ENCODE data around the gene CLSTN3.
A peak's percentile ranks its signal among the peaks of the same experiment; 100 is the strongest.
"Not testable (repeated sequence)": the region's sequence is repeated elsewhere in the genome, so short reads cannot be mapped to it uniquely, and the experiment has no call there.

CLSTN3 gene

GRCh38 chr12:7103837-7104584, 26.2 kb upstream of the CLSTN3 start:
- Histone ChIP-seq H3K27ac (ENCODE audit: low read depth in 2 of 2, low read length in 2 of 2) (no peak overlapping the region), H3K27me3 (ENCODE audit: control insufficient read depth in 2 of 2, insufficient read depth in 2 of 2, low read length in 2 of 2) (no peaks in the 10 kb centered on the region), H3K4me1 (ENCODE audit: control insufficient read depth in 2 of 2, insufficient read depth in 2 of 2, low read length in 2 of 2) (peaks cover 3 to 4% of the 10 kb centered on the region in 2 donors), H3K36me3 (ENCODE audit: control insufficient read depth in 2 of 2, insufficient read depth in 2 of 2, low read length in 2 of 2) (peaks cover 12 to 21% of the 10 kb centered on the region in 2 donors), H3K9me3 (ENCODE audit: control insufficient read depth in 2 of 2, low read length in 2 of 2) (no peaks in the 10 kb centered on the region), H3K9ac (ENCODE audit: low read depth in 1 of 2, low read length in 2 of 2) (no peak overlapping the region), H3K4me3 (ENCODE audit: low read length in 2 of 2) (no peak overlapping the region)

- Histone ChIP-seq H3K27me3 (ENCODE audit: control insufficient read depth in 2 of 2, insufficient read depth in 2 of 2, low read length in 2 of 2) (no peaks in the 10 kb centered on the region), H3K4me3 (ENCODE audit: low read length in 2 of 2) (no peak overlapping the region), H3K9me3 (ENCODE audit: control insufficient read depth in 2 of 2, low read length in 2 of 2) (no peaks in the 10 kb centered on the region), H3K36me3 (ENCODE audit: control insufficient read depth in 2 of 2, insufficient read depth in 2 of 2, low read length in 2 of 2) (peaks cover 5 to 12% of the 10 kb centered on the region in 2 donors), H3K9ac (ENCODE audit: low read depth in 1 of 2, low read length in 2 of 2) (no peak overlapping the region), H3K4me1 (ENCODE audit: control insufficient read depth in 2 of 2, insufficient read depth in 2 of 2, low read length in 2 of 2) (peaks cover 9 to 10% of the 10 kb centered on the region in 2 donors), H3K27ac (ENCODE audit: low read depth in 2 of 2, low read length in 2 of 2) (no peak overlapping the region)
These were observed 24.1 kb upstream of the CLSTN3 start for GRCh38 chr12:7106082-7106481.

GRCh38 chr12:7107181-7107580, 23.0 kb upstream of the CLSTN3 start:
- not testable (repeated sequence) for H3K27me3 ChIP-seq (ENCODE audit: control insufficient read depth in 2 of 2, insufficient read depth in 2 of 2, low read length in 2 of 2); H3K9ac ChIP-seq (ENCODE audit: low read depth in 1 of 2, low read length in 2 of 2); H3K27ac ChIP-seq (ENCODE audit: low read depth in 2 of 2, low read length in 2 of 2); H3K36me3 ChIP-seq (ENCODE audit: control insufficient read depth in 2 of 2, insufficient read depth in 2 of 2, low read length in 2 of 2); H3K9me3 ChIP-seq (ENCODE audit: control insufficient read depth in 2 of 2, low read length in 2 of 2); H3K4me3 ChIP-seq (ENCODE audit: low read length in 2 of 2)
- H3K4me1 ChIP-seq (ENCODE audit: control insufficient read depth in 2 of 2, insufficient read depth in 2 of 2, low read length in 2 of 2): peaks cover 9 to 10% of the 10 kb centered on the region in 2 donors

- Histone ChIP-seq H3K27me3 (ENCODE audit: control insufficient read depth in 2 of 2, insufficient read depth in 2 of 2, low read length in 2 of 2) (no peaks in the 10 kb centered on the region), H3K4me3 (ENCODE audit: low read length in 2 of 2) (peak overlapping the region; percentile 91 to 95), H3K9me3 (ENCODE audit: control insufficient read depth in 2 of 2, low read length in 2 of 2) (no peaks in the 10 kb centered on the region), H3K27ac (ENCODE audit: low read depth in 2 of 2, low read length in 2 of 2) (peak overlapping the region; percentile 95 to 98), H3K9ac (ENCODE audit: low read depth in 1 of 2, low read length in 2 of 2) (peak overlapping the region; percentile 82 to 97), H3K36me3 (ENCODE audit: control insufficient read depth in 2 of 2, insufficient read depth in 2 of 2, low read length in 2 of 2) (peaks cover 0 to 3% of the 10 kb centered on the region in 2 donors), H3K4me1 (ENCODE audit: control insufficient read depth in 2 of 2, insufficient read depth in 2 of 2, low read length in 2 of 2) (peaks cover 9 to 10% of the 10 kb centered on the region in 2 donors)
These were observed 22.6 kb upstream of the CLSTN3 start for GRCh38 chr12:7107636-7108002.

- Histone ChIP-seq H3K36me3 (ENCODE audit: control insufficient read depth in 2 of 2, insufficient read depth in 2 of 2, low read length in 2 of 2) (peaks cover 0 to 3% of the 10 kb centered on the region in 2 donors), H3K27ac (ENCODE audit: low read depth in 2 of 2, low read length in 2 of 2) (peak overlapping the region; percentile 95 to 98), H3K9me3 (ENCODE audit: control insufficient read depth in 2 of 2, low read length in 2 of 2) (no peaks in the 10 kb centered on the region), H3K4me3 (ENCODE audit: low read length in 2 of 2) (peak overlapping the region; percentile 91 to 95), H3K9ac (ENCODE audit: low read depth in 1 of 2, low read length in 2 of 2) (peak overlapping the region; percentile 82 to 97), H3K27me3 (ENCODE audit: control insufficient read depth in 2 of 2, insufficient read depth in 2 of 2, low read length in 2 of 2) (no peaks in the 10 kb centered on the region), H3K4me1 (ENCODE audit: control insufficient read depth in 2 of 2, insufficient read depth in 2 of 2, low read length in 2 of 2) (peaks cover 9 to 10% of the 10 kb centered on the region in 2 donors)
These were observed 22.0 kb upstream of the CLSTN3 start for GRCh38 chr12:7108003-7108795.

- Histone ChIP-seq H3K9me3 (ENCODE audit: control insufficient read depth in 2 of 2, low read length in 2 of 2) (no peaks in the 10 kb centered on the region), H3K27me3 (ENCODE audit: control insufficient read depth in 2 of 2, insufficient read depth in 2 of 2, low read length in 2 of 2) (no peaks in the 10 kb centered on the region), H3K9ac (ENCODE audit: low read depth in 1 of 2, low read length in 2 of 2) (peak within 1 kb of the TSS; percentile 82 to 97), H3K27ac (ENCODE audit: low read depth in 2 of 2, low read length in 2 of 2) (peak within 1 kb of the TSS; percentile 95 to 98), H3K4me3 (ENCODE audit: low read length in 2 of 2) (peak within 1 kb of the TSS; percentile 91 to 95), H3K4me1 (ENCODE audit: control insufficient read depth in 2 of 2, insufficient read depth in 2 of 2, low read length in 2 of 2) (peaks cover 9 to 10% of the 10 kb centered on the region in 2 donors), H3K36me3 (ENCODE audit: control insufficient read depth in 2 of 2, insufficient read depth in 2 of 2, low read length in 2 of 2) (peaks cover 0 to 3% of the 10 kb centered on the region in 2 donors)
These were observed 21.2 kb upstream of the CLSTN3 start, which contains the start of gene C1RL for GRCh38 chr12:7108796-7109571. TSS of gene C1RL (minus strand) at chr12:7109214. CDS start at chr12:7109180, 34 bp downstream.

- peak overlapping the region; percentile 91 to 95 for H3K4me3 ChIP-seq (ENCODE audit: low read length in 2 of 2)
- H3K27ac ChIP-seq (ENCODE audit: low read depth in 2 of 2, low read length in 2 of 2): peak overlapping the region in 1 of 2 donors; percentile 98
- H3K9me3 ChIP-seq (ENCODE audit: control insufficient read depth in 2 of 2, low read length in 2 of 2): no peaks in the 10 kb centered on the region
- peaks cover 0 to 3% of the 10 kb centered on the region in 2 donors for H3K36me3 ChIP-seq (ENCODE audit: control insufficient read depth in 2 of 2, insufficient read depth in 2 of 2, low read length in 2 of 2)
- peak overlapping the region; percentile 75 to 82 for H3K9ac ChIP-seq (ENCODE audit: low read depth in 1 of 2, low read length in 2 of 2)
- H3K27me3 ChIP-seq (ENCODE audit: control insufficient read depth in 2 of 2, insufficient read depth in 2 of 2, low read length in 2 of 2): no peaks in the 10 kb centered on the region
- H3K4me1 ChIP-seq (ENCODE audit: control insufficient read depth in 2 of 2, insufficient read depth in 2 of 2, low read length in 2 of 2): peaks cover 9 to 10% of the 10 kb centered on the region in 2 donors
These were observed 20.6 kb upstream of the CLSTN3 start for GRCh38 chr12:7109572-7109920.

- H3K9me3 ChIP-seq (ENCODE audit: control insufficient read depth in 2 of 2, low read length in 2 of 2): no peaks in the 10 kb centered on the region
- H3K4me3 ChIP-seq (ENCODE audit: low read length in 2 of 2): no peak overlapping the region
- H3K4me1 ChIP-seq (ENCODE audit: control insufficient read depth in 2 of 2, insufficient read depth in 2 of 2, low read length in 2 of 2): peaks cover 9 to 10% of the 10 kb centered on the region in 2 donors
- H3K9ac ChIP-seq (ENCODE audit: low read depth in 1 of 2, low read length in 2 of 2): no peak overlapping the region
- H3K27ac ChIP-seq (ENCODE audit: low read depth in 2 of 2, low read length in 2 of 2): no peak overlapping the region
- H3K27me3 ChIP-seq (ENCODE audit: control insufficient read depth in 2 of 2, insufficient read depth in 2 of 2, low read length in 2 of 2): no peaks in the 10 kb centered on the region
- peaks cover 0 to 3% of the 10 kb centered on the region in 2 donors for H3K36me3 ChIP-seq (ENCODE audit: control insufficient read depth in 2 of 2, insufficient read depth in 2 of 2, low read length in 2 of 2)
These were observed 19.5 kb upstream of the CLSTN3 start for GRCh38 chr12:7110661-7111060.

- Histone ChIP-seq H3K27me3 (ENCODE audit: control insufficient read depth in 2 of 2, insufficient read depth in 2 of 2, low read length in 2 of 2) (no peaks in the 10 kb centered on the region), H3K9ac (ENCODE audit: low read depth in 1 of 2, low read length in 2 of 2) (no peak overlapping the region), H3K9me3 (ENCODE audit: control insufficient read depth in 2 of 2, low read length in 2 of 2) (no peaks in the 10 kb centered on the region), H3K36me3 (ENCODE audit: control insufficient read depth in 2 of 2, insufficient read depth in 2 of 2, low read length in 2 of 2) (peaks cover 0 to 4% of the 10 kb centered on the region in 2 donors), H3K4me1 (ENCODE audit: control insufficient read depth in 2 of 2, insufficient read depth in 2 of 2, low read length in 2 of 2) (peaks cover 9 to 10% of the 10 kb centered on the region in 2 donors), H3K27ac (ENCODE audit: low read depth in 2 of 2, low read length in 2 of 2) (no peak overlapping the region), H3K4me3 (ENCODE audit: low read length in 2 of 2) (no peak overlapping the region)
These were observed 18.1 kb upstream of the CLSTN3 start for GRCh38 chr12:7112041-7112440.
